Measurements from ENCODE around the gene ZNF117. TPM values are rescaled to one million over a fixed set of nuclear protein-coding genes. Genes with fewer than 3 reads are reported as not detected.
"Not testable (repeated sequence)": the region's sequence is repeated elsewhere in the genome, so short reads cannot be mapped to it uniquely, and the experiment has no call there.

The ZNF117 gene
- total RNA-seq = 1 to 10 TPM; 2.0 to 2.8 TPM

- Mint-ChIP-seq H3K36me3 (peaks cover 62 to 79% of the 10 kb centered on the region in 2 donors), H3K9me3 (peaks cover 54 to 59% of the 10 kb centered on the region in 2 donors), H3K27ac (no peak within 1 kb of the TSS)
- ATAC-seq (no peak), DNase-seq (ENCODE audit: low spot score in 2 of 2) (no peak)
These were observed at the start of gene ZNF117 for GRCh38 chr7:64990936-64991335. Gene ZNF117, minus strand, starts transcription at chr7:64991036.

- peak overlapping the region in 1 of 2 donors; percentile 60 for H3K27ac Mint-ChIP-seq
- ATAC-seq (peak; percentile 10 to 16), DNase-seq (ENCODE audit: low spot score in 2 of 2) (peak; percentile 19 to 57)
- H3K9me3 Mint-ChIP-seq, H3K36me3 Mint-ChIP-seq: not testable (repeated sequence)
These were observed 47.9 kb upstream of the ZNF117 start for GRCh38 chr7:65038767-65039166.

GRCh38 chr7:65037740-65038688 is 47.2 kb upstream of the ZNF117 start:
- ATAC-seq (peak; percentile 89 to 94), DNase-seq (ENCODE audit: low spot score in 2 of 2) (peak; percentile 85 to 91)
- Mint-ChIP-seq H3K36me3 (no peaks in the 10 kb centered on the region), H3K9me3 (no peaks in the 10 kb centered on the region), H3K27ac (no peak overlapping the region)

GRCh38 chr7:65036526-65036925 is 45.7 kb upstream of the ZNF117 start:
- not testable (repeated sequence) for H3K27ac Mint-ChIP-seq; H3K9me3 Mint-ChIP-seq; H3K36me3 Mint-ChIP-seq; DNase-seq (ENCODE audit: low spot score in 2 of 2); ATAC-seq

GRCh38 chr7:65035469-65035868 is 44.6 kb upstream of the ZNF117 start:
- not testable (repeated sequence) for DNase-seq (ENCODE audit: low spot score in 2 of 2); H3K36me3 Mint-ChIP-seq; H3K27ac Mint-ChIP-seq; ATAC-seq; H3K9me3 Mint-ChIP-seq

GRCh38 chr7:65034120-65034782 is 43.4 kb upstream of the ZNF117 start:
- not testable (repeated sequence) for DNase-seq (ENCODE audit: low spot score in 2 of 2); ATAC-seq; H3K9me3 Mint-ChIP-seq; H3K27ac Mint-ChIP-seq; H3K36me3 Mint-ChIP-seq

GRCh38 chr7:65033391-65033790 is 42.6 kb upstream of the ZNF117 start:
- not testable (repeated sequence) for H3K27ac Mint-ChIP-seq; DNase-seq (ENCODE audit: low spot score in 2 of 2); H3K9me3 Mint-ChIP-seq; H3K36me3 Mint-ChIP-seq; ATAC-seq

- DNase-seq (ENCODE audit: low spot score in 2 of 2); H3K36me3 Mint-ChIP-seq; ATAC-seq; H3K9me3 Mint-ChIP-seq; H3K27ac Mint-ChIP-seq: not testable (repeated sequence)
These were observed 34.2 kb upstream of the ZNF117 start for GRCh38 chr7:65025023-65025422.

- ATAC-seq; DNase-seq (ENCODE audit: low spot score in 2 of 2); H3K27ac Mint-ChIP-seq; H3K9me3 Mint-ChIP-seq; H3K36me3 Mint-ChIP-seq: not testable (repeated sequence)
These were observed 30.1 kb upstream of the ZNF117 start for GRCh38 chr7:65020978-65021377.

GRCh38 chr7:65009881-65010280 is 19.0 kb upstream of the ZNF117 start:
- peaks cover 12 to 14% of the 10 kb centered on the region in 2 donors for H3K36me3 Mint-ChIP-seq

GRCh38 chr7:65009394-65009793 is 18.6 kb upstream of the ZNF117 start:
- H3K36me3 Mint-ChIP-seq = peaks cover 15 to 19% of the 10 kb centered on the region in 2 donors
- ATAC-seq = not testable (repeated sequence)

More at GRCh38 chr7:65009881-65010280, 19.0 kb upstream of the ZNF117 start:
- H3K9me3 Mint-ChIP-seq; DNase-seq (ENCODE audit: low spot score in 2 of 2); ATAC-seq; H3K27ac Mint-ChIP-seq: not testable (repeated sequence)

GRCh38 chr7:65007036-65007435 is 16.2 kb upstream of the ZNF117 start:
- ATAC-seq = peak in 1 of 2 donors; percentile 30
- H3K36me3 Mint-ChIP-seq = peaks cover 33 to 40% of the 10 kb centered on the region in 2 donors

More at GRCh38 chr7:65009394-65009793, 18.6 kb upstream of the ZNF117 start:
- not testable (repeated sequence) for H3K9me3 Mint-ChIP-seq; DNase-seq (ENCODE audit: low spot score in 2 of 2); H3K27ac Mint-ChIP-seq

GRCh38 chr7:65006094-65006992 is 15.5 kb upstream of the ZNF117 start, which contains the start of gene ERV3-1:
Gene ERV3-1, minus strand, starts transcription at chr7:65006687. Its CDS starts 13,661 bp downstream, at chr7:64993026.
- DNase-seq (ENCODE audit: low spot score in 2 of 2) (peak; percentile 85 to 94), ATAC-seq (peak; percentile 100)
- Mint-ChIP-seq H3K9me3 (peaks cover 8 to 11% of the 10 kb centered on the region in 2 donors), H3K27ac (peak within 1 kb of the TSS; percentile 94 to 95), H3K36me3 (peaks cover 40 to 47% of the 10 kb centered on the region in 2 donors)

More at GRCh38 chr7:65007036-65007435, 16.2 kb upstream of the ZNF117 start:
- H3K9me3 Mint-ChIP-seq = not testable (repeated sequence)
- DNase-seq (ENCODE audit: low spot score in 2 of 2) = peak in 1 of 2 donors; percentile 5
- peak overlapping the region in 1 of 2 donors; percentile 94 for H3K27ac Mint-ChIP-seq

- H3K27ac Mint-ChIP-seq = peak overlapping the region in 1 of 2 donors; percentile 94
- H3K36me3 Mint-ChIP-seq = peaks cover 50 to 65% of the 10 kb centered on the region in 2 donors
- ATAC-seq (no peak), DNase-seq (ENCODE audit: low spot score in 2 of 2) (no peak)
- H3K9me3 Mint-ChIP-seq = peaks cover 15 to 21% of the 10 kb centered on the region in 2 donors
These were observed 13.7 kb upstream of the ZNF117 start for GRCh38 chr7:65004575-65004974.

- Mint-ChIP-seq H3K36me3 (peaks cover 65 to 80% of the 10 kb centered on the region in 2 donors), H3K27ac (peak overlapping the region in 1 of 2 donors; percentile 59), H3K9me3 (peaks cover 25 to 32% of the 10 kb centered on the region in 2 donors)
- ATAC-seq (no peak), DNase-seq (ENCODE audit: low spot score in 2 of 2) (no peak)
These were observed 12.2 kb upstream of the ZNF117 start for GRCh38 chr7:65002972-65003585.
